ENCODE data around the gene CTNNA1.

GRCh38 chr5:138951986-138952735 is 198.9 kb downstream of the CTNNA1 start:
- TF ChIP-seq CTCF (conservative IDR thresholded peaks at IDR 0.05; ENCODE audit: low read depth, low read length): no peak
- TF ChIP-seq EZH2 (IDR thresholded peaks at IDR 0.05; ENCODE audit: low read length, unreplicated experiment): no peak

Measured in PC-3 (cell line).